ENCODE results near the gene UBR3.
"Not testable (repeated sequence)": the region's sequence is repeated elsewhere in the genome, so short reads cannot be mapped to it uniquely, and the experiment has no call there.

The UBR3 gene

DNA sequence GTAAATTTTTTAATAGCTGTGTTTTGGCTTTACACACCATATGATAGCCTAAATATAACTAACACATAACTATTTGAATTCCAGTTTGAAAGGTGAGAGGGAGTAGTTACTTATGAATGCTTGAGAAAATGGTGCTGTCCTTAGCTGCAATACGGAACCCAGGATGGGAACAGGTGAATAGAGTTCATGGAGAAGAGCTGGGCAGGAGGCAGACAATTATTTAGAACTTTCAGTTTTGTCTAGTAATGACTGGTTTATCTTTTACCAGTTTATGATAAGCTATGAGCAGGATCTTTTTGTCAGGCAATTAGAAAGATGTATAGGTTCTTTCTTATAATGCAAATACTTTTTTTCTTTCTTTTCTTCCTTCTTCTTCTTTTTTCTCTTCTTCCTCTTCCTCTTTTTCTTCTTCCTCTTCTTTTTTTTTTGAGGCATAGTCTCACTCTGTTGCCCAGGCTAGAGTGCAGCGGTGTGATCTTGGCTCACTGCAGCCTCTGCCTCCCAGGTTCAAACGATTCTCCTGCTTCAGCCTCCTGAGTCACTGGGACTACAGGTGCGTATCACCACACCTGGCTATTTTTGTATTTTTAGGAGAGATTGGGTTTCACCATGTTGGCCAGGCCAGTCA lies 25.9 kb downstream of the UBR3 start:
- POLR2A ChIA-PET (ENCODE audit: low non-redundant PET), result no interaction called here

GRCh38 chr2:169855281-169856258 lies 28.3 kb downstream of the UBR3 start:
- DNase-seq (ENCODE audit: low spot score); CTCF ChIA-PET; POLR2A ChIA-PET (ENCODE audit: low non-redundant PET); H3K27ac ChIP-seq: not testable (repeated sequence)

More for the DNA sequence above, 25.9 kb downstream of the UBR3 start:
- DNase-seq (ENCODE audit: low spot score), result no peak
- CTCF ChIA-PET, result interaction anchor here (0.6 kb wide), 2 partner anchors 1033 to 1548 kb away, joined by 5 read pairs; no protein-coding TSS in a partner anchor
- TF ChIP-seq CTCF (conservative IDR thresholded peaks at IDR 0.05; ENCODE audit: low read depth), result no peak
- no peak overlapping the region for H3K27ac ChIP-seq

DNA sequence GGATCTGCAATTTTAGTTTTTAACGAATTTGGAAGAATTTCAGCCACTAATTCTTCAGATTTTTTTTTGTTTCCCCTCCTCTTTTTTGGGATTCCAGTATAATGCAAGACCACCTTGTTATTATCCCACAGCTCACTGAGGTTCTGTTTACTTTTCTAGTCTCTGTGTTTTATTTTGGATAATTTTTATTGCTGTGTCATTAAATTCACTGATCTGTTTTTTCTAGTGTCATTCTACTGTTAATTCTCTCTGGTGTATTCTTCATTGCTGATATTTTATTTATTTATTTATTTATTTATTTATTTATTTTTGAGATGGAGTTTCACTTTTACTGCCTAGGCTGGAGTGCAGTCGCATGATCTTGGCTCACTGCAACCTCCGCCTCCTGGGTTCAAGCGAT lies 32.2 kb downstream of the UBR3 start:
- no peak for DNase-seq (ENCODE audit: low spot score)
- no peak overlapping the region for H3K27ac ChIP-seq
- TF ChIP-seq CTCF (conservative IDR thresholded peaks at IDR 0.05; ENCODE audit: low read depth), result no peak
- ChIA-PET CTCF (no interaction called here), POLR2A (ENCODE audit: low non-redundant PET) (no interaction called here)

DNA sequence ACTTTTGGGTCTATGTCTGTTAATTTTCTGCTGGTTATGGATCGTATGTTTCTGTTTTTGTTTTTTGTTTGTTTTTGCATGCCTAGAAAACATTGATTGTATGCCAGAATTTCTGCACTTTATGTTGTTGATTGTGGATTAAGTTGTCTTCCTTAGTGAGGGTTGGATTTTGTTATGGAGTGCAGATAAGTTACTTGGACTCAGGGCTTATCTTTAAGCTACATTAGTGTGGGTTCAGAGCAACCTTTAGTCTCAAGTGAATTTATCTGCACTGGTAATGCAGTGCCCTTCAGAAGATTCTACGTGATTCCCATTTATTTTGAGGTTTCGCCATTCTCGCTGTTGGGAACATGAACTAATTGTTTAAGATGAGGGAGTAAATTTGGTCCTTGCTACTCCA lies 32.9 kb downstream of the UBR3 start:
- POLR2A ChIA-PET (ENCODE audit: low non-redundant PET), result no interaction called here

GRCh38 chr2:169862816-169863215 lies 35.6 kb downstream of the UBR3 start:
- TF ChIP-seq CTCF (conservative IDR thresholded peaks at IDR 0.05; ENCODE audit: low read depth), result no peak
- CTCF ChIA-PET, result no interaction called here
- POLR2A ChIA-PET (ENCODE audit: low non-redundant PET), result no interaction called here
- no peak for DNase-seq (ENCODE audit: low spot score)
- no peak overlapping the region for H3K27ac ChIP-seq

More for the DNA sequence above, 32.9 kb downstream of the UBR3 start:
- no peak for TF ChIP-seq CTCF (conservative IDR thresholded peaks at IDR 0.05; ENCODE audit: low read depth)
- DNase-seq (ENCODE audit: low spot score), result no peak
- no peak overlapping the region for H3K27ac ChIP-seq
- CTCF ChIA-PET, result no interaction called here

- ChIA-PET CTCF (interaction anchor here (0.6 kb wide), 1 partner anchor 212 kb away, joined by 3 read pairs; no protein-coding TSS in a partner anchor), POLR2A (ENCODE audit: low non-redundant PET) (no interaction called here)
- H3K27ac ChIP-seq, result no peak overlapping the region
- no peak for TF ChIP-seq CTCF (conservative IDR thresholded peaks at IDR 0.05; ENCODE audit: low read depth)
- no peak for DNase-seq (ENCODE audit: low spot score)
These were observed 38.2 kb downstream of the UBR3 start for GRCh38 chr2:169865492-169865891.

DNA sequence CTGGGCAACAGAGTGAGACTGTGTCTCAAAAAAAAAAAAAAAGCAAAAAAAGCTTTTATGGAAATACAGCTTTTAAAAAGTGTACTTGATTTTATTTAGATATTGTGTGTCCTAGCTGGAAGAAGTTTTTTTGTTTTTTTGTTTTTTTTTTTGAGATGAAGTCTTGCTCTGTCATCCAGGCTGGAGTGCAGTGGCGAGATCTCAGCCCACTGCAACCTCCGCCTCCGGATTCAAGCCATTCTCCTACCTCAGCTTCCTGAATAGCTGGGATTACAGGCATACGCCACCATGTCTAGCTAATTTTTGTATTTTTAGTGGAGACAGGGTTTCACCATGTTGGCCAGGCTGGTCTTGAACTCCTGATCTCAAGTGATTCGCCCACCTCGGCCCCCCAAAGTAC lies 39.0 kb downstream of the UBR3 start:
- DNase-seq (ENCODE audit: low spot score); POLR2A ChIA-PET (ENCODE audit: low non-redundant PET); H3K27ac ChIP-seq: not testable (repeated sequence)
- CTCF ChIA-PET, result interaction anchor here (0.6 kb wide), 1 partner anchor 211 kb away, joined by 3 read pairs; no protein-coding TSS in a partner anchor
